ENCODE data around the gene RTL10. TPM values are rescaled to one million over a fixed set of nuclear protein-coding genes. Genes with fewer than 3 reads are reported as not detected.

The RTL10 gene
- total RNA-seq, 1 experiment from 2014 or later, result 21.5 TPM

- ChIA-PET CTCF (interaction anchor here (1.0 to 1.1 kb wide), 2 partner anchors 104 to 120 kb away, joined by 3 to 5 read pairs; no protein-coding TSS in a partner anchor), POLR2A (no interaction called here)
- no peak overlapping the region for H3K4me3 Mint-ChIP-seq
- no peak for TF ChIP-seq ZNF121 (CRISPR knock-in tag; IDR thresholded peaks at IDR 0.05)
- no peak for TF ChIP-seq MXD4 (CRISPR knock-in tag; IDR thresholded peaks at IDR 0.05; ENCODE audit: borderline replicate concordance)
- TF ChIP-seq ZNF317 (CRISPR knock-in tag; IDR thresholded peaks at IDR 0.05; ENCODE audit: borderline replicate concordance, low read depth), result no peak
- TF ChIP-seq NFATC4 (CRISPR knock-in tag; IDR thresholded peaks at IDR 0.05), result no peak
- no peak for TF ChIP-seq NFE2L1 (CRISPR knock-in tag; IDR thresholded peaks at IDR 0.05)
- TF ChIP-seq OVOL2 (CRISPR knock-in tag; IDR thresholded peaks at IDR 0.05; ENCODE audit: borderline replicate concordance), result no peak
- TF ChIP-seq, protein P1, sequence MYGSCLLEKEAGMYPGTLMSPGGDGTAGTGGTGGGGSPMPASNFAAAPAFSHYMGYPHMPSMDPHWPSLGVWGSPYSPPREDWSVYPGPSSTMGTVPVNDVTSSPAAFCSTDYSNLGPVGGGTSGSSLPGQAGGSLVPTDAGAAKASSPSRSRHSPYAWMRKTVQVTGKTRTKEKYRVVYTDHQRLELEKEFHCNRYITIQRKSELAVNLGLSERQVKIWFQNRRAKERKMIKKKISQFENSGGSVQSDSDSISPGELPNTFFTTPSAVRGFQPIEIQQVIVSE (CRISPR knock-in tag; IDR thresholded peaks at IDR 0.05; ENCODE audit: borderline replicate concordance), result no peak
- no peak for TF ChIP-seq IRF2 (CRISPR knock-in tag; IDR thresholded peaks at IDR 0.05; ENCODE audit: borderline replicate concordance, low read depth)
- TF ChIP-seq, protein P2, sequence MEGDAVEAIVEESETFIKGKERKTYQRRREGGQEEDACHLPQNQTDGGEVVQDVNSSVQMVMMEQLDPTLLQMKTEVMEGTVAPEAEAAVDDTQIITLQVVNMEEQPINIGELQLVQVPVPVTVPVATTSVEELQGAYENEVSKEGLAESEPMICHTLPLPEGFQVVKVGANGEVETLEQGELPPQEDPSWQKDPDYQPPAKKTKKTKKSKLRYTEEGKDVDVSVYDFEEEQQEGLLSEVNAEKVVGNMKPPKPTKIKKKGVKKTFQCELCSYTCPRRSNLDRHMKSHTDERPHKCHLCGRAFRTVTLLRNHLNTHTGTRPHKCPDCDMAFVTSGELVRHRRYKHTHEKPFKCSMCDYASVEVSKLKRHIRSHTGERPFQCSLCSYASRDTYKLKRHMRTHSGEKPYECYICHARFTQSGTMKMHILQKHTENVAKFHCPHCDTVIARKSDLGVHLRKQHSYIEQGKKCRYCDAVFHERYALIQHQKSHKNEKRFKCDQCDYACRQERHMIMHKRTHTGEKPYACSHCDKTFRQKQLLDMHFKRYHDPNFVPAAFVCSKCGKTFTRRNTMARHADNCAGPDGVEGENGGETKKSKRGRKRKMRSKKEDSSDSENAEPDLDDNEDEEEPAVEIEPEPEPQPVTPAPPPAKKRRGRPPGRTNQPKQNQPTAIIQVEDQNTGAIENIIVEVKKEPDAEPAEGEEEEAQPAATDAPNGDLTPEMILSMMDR (IDR thresholded peaks at IDR 0.05), result no peak
- TF ChIP-seq ZSCAN18 (CRISPR knock-in tag; IDR thresholded peaks at IDR 0.05), result no peak
- TF ChIP-seq TEAD4 (CRISPR knock-in tag; IDR thresholded peaks at IDR 0.05), result no peak
- no peak for TF ChIP-seq CREM (CRISPR knock-in tag; IDR thresholded peaks at IDR 0.05)
- peaks cover 24% of the 10 kb centered on the region for H3K4me1 Mint-ChIP-seq
- H3K27me3 Mint-ChIP-seq (ENCODE audit: low read depth), result no peaks in the 10 kb centered on the region
- no peak overlapping the region for H3K27ac Mint-ChIP-seq
- H3K9me3 Mint-ChIP-seq, result peaks cover 9% of the 10 kb centered on the region
- ATAC-seq (no peak), DNase-seq (ENCODE audit: low spot score) (no peak)
- peaks cover 36% of the 10 kb centered on the region for H3K36me3 Mint-ChIP-seq
Measured at GRCh38 chr22:19849835-19850762, 4.6 kb downstream of the RTL10 start.

DNA sequence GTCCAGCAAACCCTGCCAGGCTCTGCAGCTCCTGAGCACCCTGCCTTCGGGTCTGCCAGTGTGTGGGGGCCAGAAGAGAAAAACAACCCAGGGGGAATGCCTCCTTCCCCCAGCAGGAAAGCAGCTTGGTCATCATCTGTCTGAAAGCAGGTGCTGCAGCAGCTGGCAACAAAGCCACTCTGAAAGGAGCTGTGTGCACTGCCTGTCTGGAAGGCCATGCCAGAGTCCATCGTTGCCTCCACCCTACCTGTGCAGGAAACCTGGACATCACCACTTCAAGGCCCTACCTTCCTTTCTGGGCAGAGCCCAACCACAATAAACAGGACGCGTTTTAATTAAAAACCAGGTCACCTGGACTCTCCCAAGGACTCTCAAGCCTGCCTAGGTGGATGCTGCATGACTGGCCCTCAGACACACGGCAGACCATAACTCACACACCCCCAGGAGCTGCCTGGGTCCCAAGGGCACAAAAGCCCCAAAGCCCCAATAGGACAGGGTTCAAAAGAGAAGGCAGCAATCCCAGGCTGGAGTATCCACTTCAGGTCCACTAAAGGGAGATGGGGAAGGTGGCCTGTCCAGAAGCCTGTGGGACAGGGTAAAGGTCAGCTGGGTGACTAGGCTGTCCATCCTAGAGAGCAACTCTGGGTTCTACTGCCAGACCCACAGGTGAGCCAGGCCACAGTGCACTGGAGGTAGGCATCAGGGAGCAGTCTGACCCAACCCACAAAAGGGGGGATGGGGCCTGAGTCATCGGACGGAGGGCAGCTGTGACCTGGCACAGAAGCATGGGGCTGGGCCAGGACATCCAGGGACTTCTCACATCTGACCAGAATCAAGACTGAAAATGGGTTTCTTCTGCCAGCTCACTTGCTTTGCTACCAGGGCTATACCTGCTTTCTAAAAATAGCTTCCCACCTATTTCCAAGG lies 6.1 kb downstream of the RTL10 start:
- no peak for ATAC-seq
- ChIA-PET POLR2A (interaction anchor here (0.7 kb wide), 1 partner anchor 37 kb away, joined by 3 read pairs; no protein-coding TSS in a partner anchor), CTCF (no interaction called here)
- H3K27me3 Mint-ChIP-seq (ENCODE audit: low read depth), result no peaks in the 10 kb centered on the region
- peaks cover 22% of the 10 kb centered on the region for H3K4me1 Mint-ChIP-seq
- no peak overlapping the region for H3K27ac Mint-ChIP-seq
- no peak overlapping the region for H3K4me3 Mint-ChIP-seq
- no peak for DNase-seq (ENCODE audit: low spot score)
- peaks cover 36% of the 10 kb centered on the region for H3K36me3 Mint-ChIP-seq
- H3K9me3 Mint-ChIP-seq, result peaks cover 9% of the 10 kb centered on the region
- TF ChIP-seq MXD4 (CRISPR knock-in tag; IDR thresholded peaks at IDR 0.05; ENCODE audit: borderline replicate concordance), result no peak
- no peak for TF ChIP-seq NFYB (CRISPR knock-in tag; conservative IDR thresholded peaks at IDR 0.05; ENCODE audit: low read depth)
- TF ChIP-seq SMAD4 (CRISPR knock-in tag; IDR thresholded peaks at IDR 0.05), result no peak
- no peak for TF ChIP-seq SMAD3 (CRISPR knock-in tag; IDR thresholded peaks at IDR 0.05; ENCODE audit: borderline replicate concordance)
- no peak for TF ChIP-seq ZSCAN18 (CRISPR knock-in tag; IDR thresholded peaks at IDR 0.05)
- TF ChIP-seq ZNF423 (CRISPR knock-in tag; IDR thresholded peaks at IDR 0.05), result no peak
- TF ChIP-seq, protein P3, sequence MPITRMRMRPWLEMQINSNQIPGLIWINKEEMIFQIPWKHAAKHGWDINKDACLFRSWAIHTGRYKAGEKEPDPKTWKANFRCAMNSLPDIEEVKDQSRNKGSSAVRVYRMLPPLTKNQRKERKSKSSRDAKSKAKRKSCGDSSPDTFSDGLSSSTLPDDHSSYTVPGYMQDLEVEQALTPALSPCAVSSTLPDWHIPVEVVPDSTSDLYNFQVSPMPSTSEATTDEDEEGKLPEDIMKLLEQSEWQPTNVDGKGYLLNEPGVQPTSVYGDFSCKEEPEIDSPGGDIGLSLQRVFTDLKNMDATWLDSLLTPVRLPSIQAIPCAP (CRISPR knock-in tag; IDR thresholded peaks at IDR 0.05), result no peak
- TF ChIP-seq KAT7 (CRISPR knock-in tag; IDR thresholded peaks at IDR 0.05; ENCODE audit: borderline replicate concordance), result no peak
- TF ChIP-seq MYBL2 (CRISPR knock-in tag; IDR thresholded peaks at IDR 0.05), result no peak
- no peak for TF ChIP-seq ZBTB21 (CRISPR knock-in tag; IDR thresholded peaks at IDR 0.05; ENCODE audit: borderline replicate concordance)
- no peak for TF ChIP-seq HMGXB4 (CRISPR knock-in tag; IDR thresholded peaks at IDR 0.05)
- TF ChIP-seq ESRRA (CRISPR knock-in tag; IDR thresholded peaks at IDR 0.05; ENCODE audit: borderline replicate concordance), result no peak
- TF ChIP-seq, protein P4, sequence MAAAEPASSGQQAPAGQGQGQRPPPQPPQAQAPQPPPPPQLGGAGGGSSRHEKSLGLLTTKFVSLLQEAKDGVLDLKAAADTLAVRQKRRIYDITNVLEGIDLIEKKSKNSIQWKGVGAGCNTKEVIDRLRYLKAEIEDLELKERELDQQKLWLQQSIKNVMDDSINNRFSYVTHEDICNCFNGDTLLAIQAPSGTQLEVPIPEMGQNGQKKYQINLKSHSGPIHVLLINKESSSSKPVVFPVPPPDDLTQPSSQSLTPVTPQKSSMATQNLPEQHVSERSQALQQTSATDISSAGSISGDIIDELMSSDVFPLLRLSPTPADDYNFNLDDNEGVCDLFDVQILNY (CRISPR knock-in tag; IDR thresholded peaks at IDR 0.05), result no peak
